HK-2 (cell line): ENCODE data around the gene GCN1.

Source experiments
- DNase-seq: peaks from one replicate; pipeline ENCODE4 v3.0.0-alpha.2; 2018; ENCODE audit not compliant: unreplicated experiment

The GCN1 gene

DNA sequence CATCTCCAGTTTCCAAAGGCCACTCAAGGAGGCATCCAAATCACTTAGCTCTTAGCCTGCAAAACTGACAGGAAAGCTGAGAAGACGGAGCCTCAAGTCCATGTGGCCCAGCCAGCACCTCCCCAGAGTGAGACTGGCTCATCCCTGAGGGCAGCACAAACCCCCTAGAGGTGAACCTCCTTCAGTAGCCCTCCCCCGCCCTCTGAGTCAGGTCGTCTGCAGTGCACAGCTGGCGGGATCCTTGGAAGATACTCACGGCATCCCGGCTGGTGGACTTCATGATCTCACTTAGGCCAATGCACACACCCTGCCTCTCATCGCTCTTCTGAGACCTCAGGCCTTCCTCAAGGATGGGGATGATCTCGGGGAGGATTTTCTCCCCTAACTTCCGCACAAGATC lies 53.9 kb downstream of the GCN1 start:
- DNase-seq = no peak

GRCh38 chr12:120139958-120140357 lies 54.6 kb downstream of the GCN1 start:
- no peak for DNase-seq

GRCh38 chr12:120138366-120138765 lies 56.1 kb downstream of the GCN1 start:
- no peak for DNase-seq

DNA sequence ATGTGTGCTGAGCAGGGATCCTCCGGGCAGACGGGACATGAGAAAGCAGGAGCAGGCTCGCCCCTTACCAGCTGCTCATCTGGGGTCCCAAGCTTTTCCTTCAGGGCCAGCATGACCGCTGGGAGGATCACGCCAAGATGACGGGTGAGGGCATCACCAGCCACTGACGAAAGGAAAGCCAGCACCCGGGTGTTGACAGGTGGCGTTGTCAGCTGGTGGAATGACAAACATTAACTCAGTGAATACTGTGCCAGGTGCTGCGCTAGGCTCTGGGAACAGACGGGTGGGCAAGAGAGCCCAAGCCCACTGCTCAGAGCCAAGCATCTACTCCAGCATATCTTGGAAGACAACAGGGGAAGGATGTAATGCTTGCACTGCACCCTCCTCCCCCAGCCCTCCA lies 56.7 kb downstream of the GCN1 start:
- DNase-seq = no peak

- no peak for DNase-seq
These were observed 58.3 kb downstream of the GCN1 start for GRCh38 chr12:120136093-120136770.

GRCh38 chr12:120134307-120134980 lies 60.1 kb downstream of the GCN1 start:
- no peak for DNase-seq

- DNase-seq = no peak
These were observed 61.6 kb downstream of the GCN1 start for GRCh38 chr12:120132863-120133385.

GRCh38 chr12:120132054-120132836 lies 62.3 kb downstream of the GCN1 start:
- DNase-seq = no peak

- no peak for DNase-seq
These were observed 63.4 kb downstream of the GCN1 start for GRCh38 chr12:120131116-120131515.

- DNase-seq = no peak
These were observed 64.5 kb downstream of the GCN1 start for GRCh38 chr12:120130011-120130410.

DNA sequence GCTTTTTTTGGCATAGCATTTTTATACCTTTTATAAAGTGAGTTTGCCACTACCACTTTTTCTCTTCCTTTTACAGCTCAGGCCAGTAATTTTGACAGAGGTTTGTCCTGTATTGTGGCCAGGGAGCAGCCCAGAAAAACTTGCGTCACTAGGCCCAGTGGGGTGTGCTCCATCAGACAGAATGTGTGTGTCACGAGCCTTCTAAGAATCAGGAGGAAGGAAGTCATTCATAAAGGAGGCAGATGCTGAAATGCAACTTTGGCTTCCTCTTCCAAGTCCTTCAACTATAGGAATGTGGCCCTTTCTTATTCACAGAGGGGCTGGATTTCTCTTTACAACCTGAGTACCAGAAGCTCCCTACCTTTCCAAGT lies 67.9 kb downstream of the GCN1 start:
- no peak for DNase-seq

DNA sequence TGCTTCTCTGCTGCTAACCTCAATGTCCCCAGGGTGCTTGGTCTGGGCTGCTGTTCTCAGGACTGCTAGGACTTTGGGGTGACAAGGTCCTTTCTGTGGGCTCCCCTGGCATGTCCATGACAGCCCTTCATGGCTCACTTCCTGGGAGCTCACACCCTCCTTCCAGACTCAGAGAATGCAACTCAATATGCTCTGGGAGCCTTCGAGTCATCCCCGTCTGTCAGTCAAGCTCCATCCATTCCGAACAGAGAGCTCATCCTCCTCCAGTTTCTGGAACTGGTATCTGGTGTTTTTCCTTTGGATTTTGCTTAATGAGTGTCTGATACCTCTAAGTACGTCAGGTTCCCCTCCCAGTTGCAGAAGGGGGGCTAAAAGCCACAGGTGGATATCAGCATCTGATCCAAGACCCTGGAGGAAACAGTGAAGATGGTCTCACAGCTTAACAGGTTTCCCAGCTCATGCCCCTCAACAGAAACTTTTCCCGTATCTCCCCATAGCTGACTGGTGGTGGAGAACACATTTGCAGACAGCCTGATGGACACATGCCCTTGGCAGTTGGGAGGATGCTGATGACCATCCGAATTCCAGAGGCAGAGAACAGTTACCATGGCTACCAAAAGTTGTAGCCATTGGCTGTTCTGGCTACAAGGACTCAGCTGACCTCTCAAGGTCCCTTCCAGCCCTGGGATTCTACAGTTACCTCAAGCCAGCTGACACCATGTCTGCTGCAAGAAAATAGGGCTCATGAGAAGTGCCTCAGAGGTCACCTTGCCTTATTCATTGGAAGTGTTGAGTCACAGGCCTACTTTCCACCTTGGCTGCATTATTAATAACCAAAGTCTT lies 68.5 kb downstream of the GCN1 start:
- DNase-seq = no peak

- no peak for DNase-seq
These were observed 69.5 kb downstream of the GCN1 start for GRCh38 chr12:120125029-120125428.

DNA sequence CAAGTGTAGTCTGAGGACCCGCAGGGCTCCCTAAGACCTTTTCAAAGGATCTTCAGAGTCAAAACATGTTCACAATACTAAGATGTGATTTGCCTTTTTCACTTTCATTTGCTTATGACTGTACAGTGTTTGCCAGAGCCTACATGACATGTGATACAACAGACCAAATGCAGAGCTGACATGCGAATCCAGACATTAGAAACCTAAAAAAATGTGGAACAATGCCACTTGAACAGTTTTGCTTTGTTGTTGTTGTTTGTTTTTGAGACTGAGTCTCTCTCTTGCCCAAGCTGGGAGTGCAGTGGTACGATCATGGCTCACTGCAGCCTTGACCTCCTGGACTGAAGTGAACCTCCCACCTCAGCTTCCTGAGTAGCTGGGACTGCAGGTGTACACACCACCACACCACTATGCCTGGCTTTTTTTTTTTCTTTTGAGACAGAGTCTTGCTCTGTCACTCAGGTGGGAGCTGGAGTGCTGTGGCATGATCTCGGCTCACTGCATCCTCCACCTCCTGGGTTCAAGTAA lies 72.7 kb downstream of the GCN1 start:
- no peak for DNase-seq

DNA sequence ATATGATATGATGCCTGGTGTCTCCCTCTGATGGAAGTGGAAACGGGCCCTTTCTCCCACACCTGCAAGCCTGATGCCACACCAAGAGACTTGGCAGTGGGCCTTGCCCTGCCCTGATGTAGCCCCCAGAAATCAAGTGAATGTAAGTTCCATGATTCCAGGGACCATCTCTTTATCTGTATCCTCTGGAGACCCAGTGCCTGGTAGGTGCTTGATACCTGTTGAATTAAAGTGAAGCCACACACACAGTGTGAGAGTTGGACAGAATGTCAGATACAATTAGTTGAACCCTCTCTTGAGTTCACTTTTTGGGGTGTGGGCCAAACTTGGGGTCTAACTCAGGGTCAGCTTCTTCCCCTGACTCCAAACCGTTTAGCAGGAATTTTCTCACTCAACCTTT lies 73.2 kb downstream of the GCN1 start:
- no peak for DNase-seq

GRCh38 chr12:120119271-120119973 lies 75.1 kb downstream of the GCN1 start:
- no peak for DNase-seq

DNA sequence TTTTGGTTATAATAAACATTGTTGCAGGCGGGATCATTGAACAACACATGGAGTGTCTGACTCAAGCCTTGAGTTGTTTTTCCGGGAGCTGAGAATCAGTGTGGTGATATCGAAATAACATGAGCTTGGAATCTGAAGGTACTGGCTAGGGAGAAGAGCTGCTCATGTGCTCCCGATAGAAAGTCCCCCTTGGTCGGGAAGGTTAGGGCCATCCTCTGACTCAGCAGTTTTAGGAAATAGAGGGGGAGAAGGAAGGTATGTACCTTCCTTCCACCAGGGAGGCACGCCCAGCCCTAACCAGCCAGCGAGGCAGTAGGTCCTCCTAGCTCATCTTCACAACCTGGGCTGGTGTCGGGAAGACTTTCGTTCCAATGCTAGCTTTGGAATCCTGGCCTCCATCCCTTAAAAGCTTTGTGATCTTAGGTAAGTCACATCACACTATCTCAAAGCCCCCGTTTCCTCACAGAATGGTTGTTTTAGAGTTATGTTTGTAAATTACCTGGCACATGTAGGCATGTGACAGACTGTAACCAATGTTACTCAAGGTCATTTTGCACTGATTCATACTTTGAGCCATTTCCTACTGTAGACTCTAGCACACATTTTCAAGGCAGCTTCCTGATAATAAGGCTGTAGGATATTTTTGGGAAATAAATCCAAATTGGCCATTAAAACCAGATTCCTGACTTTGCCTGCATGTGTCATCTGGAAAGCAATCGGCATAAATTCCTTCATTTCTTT lies 76.0 kb downstream of the GCN1 start:
- peak; percentile 35 for DNase-seq

DNA sequence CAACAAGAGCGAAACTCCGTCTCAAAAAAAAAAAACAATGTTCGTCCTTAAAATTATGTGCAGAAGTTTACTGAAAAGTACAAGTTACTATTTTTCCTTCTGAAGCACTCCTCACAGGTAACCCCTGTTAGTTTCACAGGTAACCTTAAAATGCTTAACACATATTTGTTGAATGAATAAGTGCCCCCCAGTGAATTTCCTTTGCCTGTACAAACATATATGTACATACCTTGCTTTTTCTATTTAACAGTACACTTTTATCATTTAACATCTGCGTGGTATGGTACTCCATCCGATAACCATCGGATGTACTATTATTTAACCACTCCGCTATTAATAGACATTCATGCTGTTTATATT lies 76.6 kb downstream of the GCN1 start:
- DNase-seq = no peak

DNA sequence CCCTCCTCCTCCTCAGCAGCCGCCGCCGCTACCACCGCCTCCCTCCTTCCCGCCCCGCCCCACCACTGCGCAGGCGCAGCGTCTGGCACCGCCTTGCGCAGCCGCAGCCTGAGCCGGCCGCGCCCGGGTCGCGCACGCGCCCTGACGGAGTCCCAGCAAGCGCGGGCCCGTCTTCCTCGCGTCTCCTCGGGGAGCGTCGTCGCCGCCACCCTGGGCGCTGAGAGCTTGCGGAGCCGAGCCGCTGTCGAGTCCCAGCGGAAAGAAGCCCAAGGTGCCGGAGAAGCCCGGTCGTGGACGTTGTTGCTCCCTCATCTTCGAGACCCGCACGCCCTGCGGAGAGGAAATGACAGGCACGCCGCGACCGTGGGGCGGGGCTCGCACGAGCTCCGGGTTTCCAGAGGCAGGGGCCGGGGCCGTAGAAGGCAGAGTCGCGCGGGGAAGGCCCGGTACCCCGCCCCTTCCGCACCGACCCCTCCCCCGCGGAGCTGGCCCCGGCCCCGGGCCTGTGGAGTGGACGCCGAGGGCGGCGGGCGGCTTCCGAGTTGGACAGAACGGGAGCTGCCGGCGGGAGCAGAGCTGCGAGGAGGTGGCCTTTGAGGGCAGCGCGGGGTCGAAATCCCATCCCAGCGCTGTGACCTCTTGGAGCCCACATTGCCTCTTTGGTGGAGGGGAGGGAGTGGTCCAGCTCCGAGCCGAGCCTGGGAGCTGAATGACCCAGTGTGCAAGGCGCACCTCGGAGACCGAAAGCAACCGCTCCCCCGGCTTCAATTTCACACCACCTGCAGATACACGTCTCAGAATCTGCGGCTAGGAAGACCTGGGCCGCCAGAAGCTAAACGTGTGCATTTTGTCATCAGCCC lies 77.5 kb downstream of the GCN1 start:
- peak; percentile 95 for DNase-seq
